Measurements from ENCODE around the gene PRDX3.
"Not testable (repeated sequence)": the region's sequence is repeated elsewhere in the genome, so short reads cannot be mapped to it uniquely, and the experiment has no call there.

Gene PRDX3

DNA sequence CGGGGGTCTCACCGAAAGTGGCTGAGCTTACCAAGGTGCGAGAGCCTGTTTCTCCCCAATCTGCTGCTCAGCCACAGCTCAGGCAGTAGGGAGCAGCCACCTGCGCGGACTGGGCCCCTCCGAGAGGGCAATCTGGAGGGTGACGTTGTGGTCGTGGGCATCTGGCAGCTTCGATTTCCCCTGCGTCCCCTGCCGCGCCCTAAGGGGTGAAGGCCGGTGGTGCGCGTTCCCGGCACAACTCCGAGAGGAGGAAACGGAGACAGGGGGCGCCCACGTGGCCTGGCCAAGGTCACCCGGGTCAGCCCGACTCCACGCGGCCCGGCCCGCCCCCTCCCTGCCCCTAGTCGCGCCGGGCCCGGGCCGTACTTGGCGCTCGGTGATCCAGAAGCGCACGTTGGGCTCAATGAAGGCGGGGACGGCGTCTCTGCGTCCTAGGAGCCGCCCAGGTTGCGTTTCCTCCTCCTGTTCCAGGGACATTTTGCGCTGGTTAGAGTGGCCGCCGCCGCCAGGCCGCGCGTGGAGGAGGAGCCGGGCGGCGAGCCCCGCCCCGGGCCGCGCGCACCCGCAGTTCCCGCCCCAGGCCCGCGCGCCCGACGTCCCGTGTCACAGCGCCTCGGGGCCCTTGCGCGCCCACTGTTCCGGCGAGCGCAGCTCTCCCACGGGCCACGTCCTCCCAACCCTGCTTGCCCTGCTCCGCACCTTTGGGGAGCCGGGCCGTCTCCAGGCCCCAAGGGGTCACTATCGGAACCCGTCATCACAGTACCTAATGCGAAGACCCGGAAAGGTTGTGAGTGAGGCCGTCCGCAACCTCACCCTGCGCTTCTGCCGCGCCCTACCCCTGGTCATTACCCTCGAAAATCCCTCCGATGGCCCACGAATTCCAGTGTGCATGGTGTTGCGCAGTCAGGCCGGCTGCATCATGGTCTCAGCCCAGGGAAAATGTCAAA is 13.2 kb downstream of the PRDX3 start, which contains the start of gene SFXN4:
Gene SFXN4, minus strand, starts transcription at position 544 of the 947 bp plus-strand sequence. Its CDS starts 67 bp downstream, at position 477.
- peak; percentile 61 for DNase-seq (ENCODE audit: low spot score)

DNA sequence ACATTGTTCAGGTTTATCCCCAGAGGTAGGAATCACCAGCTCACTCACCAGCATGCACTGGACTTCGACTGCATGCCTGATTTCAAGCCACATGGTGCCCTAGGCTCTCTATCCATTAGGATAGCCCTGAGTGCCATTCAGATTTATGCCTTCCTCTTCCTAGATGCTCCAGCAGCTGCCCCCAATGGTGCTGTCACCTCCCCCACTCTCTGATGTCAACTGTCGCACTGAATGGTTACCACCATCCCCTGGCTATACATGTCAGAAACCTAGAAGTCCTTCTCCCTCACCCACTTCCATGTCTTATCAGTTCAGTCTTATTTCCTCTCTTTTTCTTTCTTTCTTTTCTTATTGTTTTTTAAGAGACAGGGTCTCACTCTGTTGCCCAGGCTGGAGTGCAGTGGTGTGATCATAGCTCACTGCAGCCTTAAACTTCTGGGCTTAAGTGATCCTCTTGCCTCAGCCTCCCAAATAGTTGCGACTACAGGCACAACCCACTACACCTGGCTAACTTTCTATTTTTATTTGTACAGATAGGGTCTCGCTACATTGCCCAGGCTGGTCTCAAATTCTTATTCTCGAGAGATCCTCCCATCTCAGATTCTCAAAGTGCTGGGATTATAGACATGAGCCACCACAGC is 16.0 kb downstream of the PRDX3 start:
- no peak for DNase-seq (ENCODE audit: low spot score)

DNA sequence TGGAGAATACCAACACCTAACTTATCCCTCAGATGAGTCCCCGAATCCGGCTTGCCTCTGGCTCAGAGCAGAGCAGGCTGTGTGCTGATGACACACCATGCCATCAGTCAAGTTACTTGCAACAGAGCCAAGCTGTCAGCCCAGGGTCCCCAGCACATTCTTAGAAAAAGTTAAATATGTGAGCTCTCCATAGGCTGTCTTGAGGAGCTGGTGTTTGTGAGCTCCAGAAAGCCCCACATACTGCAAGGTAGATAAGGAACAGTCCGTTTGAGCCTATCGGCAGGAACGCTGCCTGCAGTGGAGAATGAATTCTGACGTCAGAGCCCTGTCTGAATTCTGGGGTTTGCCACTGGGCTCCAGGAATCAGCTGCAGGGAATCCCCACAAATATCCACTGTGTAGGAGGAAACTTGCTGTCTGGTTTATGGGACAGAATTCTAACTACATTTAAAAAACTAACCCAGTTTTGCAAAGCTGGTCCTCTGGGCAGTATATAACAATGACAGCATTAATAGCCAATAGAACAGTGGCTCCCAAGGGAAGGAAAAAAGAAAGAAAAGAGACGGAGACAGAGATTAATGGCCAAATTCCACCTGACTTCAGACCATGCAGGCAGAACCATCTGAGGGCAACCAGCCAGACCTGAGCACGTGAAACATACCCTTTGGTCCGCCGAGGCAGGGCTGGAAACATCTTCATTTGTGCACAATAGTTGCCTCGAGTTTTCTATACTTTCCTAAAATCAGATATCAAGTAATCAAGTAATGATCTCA is 16.7 kb downstream of the PRDX3 start:
- DNase-seq (ENCODE audit: low spot score): no peak

DNA sequence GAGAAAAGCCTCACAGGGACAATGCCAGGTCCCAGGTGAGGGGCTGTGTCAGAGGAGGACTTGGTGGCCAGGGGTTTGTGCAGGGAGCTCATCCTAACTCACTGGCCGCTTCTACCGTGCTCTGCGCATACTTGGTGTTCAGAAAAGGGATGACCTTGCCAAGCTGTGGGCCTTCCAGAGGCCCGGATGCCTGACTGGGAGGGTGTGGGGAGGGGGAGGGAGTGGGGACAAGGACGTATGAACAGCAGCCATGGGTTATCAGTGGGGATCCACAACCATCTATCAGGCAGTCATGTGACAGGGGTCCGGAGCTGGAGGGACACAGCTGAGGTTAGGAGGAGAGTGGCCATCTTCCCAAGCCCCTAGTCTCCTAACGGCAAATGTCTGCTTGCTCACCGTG is 19.3 kb downstream of the PRDX3 start:
- DNase-seq (ENCODE audit: low spot score): no peak

DNA sequence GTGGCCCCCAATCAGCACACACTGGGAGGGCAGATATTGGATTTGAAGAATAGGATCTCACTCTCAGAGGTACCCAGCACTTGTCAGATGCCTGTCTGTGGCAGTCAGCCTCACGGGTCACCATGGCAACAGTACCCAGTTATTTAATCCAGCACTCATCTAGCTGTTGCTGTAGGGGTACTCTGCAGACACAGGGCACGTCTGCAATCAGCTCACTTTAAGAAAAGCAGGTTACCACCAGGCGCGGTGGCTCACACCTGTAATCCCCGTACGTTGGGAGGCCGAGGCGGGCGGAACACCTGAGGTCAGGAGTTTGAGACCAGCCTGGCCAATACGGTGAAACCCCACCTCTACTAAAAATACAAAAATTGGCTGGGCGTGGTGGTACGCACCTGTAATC is 25.0 kb downstream of the PRDX3 start:
- no peak for DNase-seq (ENCODE audit: low spot score)

DNA sequence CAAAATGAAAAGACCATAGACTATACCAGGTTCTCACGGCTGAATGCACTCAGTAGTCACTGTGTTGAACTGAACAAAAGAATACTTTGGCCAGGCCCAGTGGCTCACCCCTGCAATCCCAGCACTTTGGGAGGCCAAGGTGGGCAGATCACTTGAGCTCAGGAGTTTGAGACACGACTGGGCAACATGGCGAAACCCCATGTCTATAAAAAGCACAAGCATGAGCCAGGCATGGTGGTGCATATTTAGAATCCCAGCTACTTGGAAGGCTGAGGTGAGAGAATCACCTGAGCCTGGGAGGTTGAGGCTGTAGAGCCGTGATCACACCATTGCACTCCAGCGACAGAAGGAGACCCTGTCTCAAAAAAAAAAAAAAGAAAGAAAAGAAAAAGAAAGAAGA is 25.6 kb downstream of the PRDX3 start:
- no peak for DNase-seq (ENCODE audit: low spot score)

DNA sequence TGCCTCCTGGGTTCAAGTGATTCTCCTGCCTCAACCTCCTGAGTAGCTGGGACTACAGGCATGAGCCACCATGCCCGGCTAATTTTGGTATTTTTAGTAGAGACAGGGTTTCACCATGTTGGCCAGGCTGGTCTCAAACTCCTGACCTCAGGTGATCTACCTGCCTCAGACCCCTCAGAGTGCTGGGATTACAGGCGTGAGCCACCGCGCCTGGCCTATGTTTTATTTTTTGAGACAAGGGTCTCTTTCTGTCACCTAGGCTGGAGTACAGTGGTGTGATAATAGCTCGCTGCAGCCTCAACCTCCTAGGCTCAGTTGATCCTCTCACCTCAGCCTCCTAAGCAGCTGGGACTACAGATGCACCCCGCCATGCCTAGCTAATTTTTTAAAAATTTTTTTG is 27.0 kb downstream of the PRDX3 start:
- not testable (repeated sequence) for DNase-seq (ENCODE audit: low spot score)

DNA sequence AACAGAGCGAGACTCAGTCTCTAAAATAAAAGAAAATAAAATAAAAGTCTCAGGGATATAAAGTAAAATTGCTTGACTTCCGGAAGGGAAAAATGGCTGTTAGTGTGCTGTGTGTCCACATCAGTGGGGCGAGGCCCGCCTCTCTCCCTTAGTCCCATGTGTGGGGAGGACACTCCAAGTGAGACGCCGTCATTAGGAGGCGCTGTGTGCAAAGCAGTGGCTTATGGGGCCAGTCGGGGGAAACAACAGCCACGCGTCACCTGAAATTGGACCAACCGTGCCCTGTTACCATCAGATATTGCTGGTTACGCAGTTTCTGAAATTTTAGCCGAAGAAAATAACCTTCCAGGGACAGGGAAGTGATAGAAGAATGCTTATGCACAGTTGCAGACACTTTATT is 28.9 kb downstream of the PRDX3 start:
- no peak for DNase-seq (ENCODE audit: low spot score)

DNA sequence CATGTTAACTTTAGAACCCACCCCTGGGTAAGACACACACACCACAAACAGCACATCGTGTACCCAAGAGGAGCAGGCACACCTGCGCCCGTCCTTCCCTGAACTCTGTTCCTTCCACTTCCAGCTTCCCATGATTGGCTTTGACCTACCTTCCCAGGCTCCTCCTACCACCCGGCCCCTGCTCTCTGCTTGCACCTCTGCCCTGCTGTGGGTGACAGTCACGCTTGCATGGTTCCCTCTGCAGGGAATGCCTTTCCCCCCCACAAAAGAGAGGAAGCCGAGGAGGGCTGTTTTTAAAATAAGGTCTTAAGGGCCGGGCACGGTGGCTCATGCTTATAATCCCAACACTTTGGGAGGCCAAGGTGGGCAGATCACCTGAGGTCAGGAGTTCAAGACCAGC is 29.5 kb downstream of the PRDX3 start:
- DNase-seq (ENCODE audit: low spot score): no peak

DNA sequence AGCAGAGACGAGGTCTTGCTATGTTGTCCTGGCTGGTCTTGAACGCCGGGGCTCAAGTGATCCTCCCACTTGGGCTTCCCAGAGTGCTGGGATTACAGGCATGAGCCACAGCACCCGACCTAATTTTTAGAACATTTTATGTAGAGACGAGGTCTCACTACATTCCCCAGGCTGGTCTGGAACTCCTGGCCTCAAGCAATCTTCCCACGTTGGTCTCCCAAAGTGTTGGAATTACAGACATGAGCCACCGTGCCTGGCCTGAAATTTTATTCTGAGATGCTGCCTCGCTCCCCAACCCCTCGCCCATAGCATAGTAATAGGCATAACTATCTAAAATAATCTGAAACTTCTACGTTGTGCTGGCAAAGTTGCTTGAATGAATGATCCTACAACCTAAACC is 35.0 kb downstream of the PRDX3 start:
- no peak for DNase-seq (ENCODE audit: low spot score)

DNA sequence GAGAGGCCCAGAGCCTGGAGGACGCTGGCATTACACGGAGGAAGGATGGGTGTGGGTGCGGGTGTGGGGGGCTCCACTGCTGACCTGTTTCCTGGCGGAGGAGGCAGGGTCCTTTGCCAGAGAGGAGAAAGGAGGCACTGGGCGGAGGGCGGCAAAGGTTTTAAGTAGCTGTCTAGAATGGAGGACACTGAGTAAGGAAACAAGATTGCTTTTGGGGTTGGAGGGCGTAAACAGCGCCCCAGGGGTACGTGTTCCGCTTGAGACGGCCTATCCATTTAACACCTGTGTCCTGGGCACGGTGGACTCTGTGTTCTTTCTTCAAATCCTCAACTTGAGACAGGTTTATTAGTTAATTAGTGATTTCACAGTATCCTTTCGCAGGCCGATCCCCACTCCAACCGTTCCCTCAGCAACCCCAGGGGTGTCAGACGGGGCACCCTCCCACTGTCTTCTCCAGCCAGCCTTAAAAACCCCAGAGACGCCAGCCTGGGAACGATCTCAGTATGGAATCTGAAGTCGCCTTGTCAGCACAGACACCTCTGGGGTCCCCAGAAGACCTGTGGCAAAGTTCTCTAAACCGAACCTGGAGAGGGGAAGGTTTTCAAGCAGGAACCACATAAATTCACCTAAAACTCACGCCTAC is 37.9 kb downstream of the PRDX3 start:
- no peak for DNase-seq (ENCODE audit: low spot score)

DNA sequence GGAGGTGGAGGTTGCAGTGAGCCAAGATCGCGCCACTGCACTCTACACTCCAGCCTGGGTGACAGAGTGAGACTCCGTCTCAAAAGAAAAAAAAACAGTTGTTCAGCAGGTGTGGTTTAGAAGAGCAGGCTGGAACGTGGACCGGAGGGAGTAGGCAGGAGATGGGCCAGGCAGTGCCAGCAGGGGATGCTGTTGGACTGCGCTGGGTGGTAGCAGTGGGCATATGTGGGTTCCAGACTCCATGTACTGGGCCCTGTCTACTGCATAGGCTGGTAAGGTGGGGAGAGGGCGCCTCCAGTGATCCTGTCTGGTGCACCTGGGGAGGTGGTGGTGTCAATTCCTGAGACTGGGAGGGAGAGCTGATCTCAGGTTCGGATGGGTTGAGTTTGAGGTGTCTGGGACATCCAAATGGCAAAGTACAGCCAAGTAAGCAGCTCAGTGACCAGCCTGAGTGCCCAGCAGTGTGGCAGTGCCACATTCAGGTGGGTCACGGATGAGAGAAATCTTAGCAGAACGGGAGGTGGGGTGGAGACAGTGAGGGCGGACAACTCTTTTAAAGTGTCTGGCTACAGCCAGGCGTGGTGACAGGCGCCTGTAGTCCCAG is 39.0 kb downstream of the PRDX3 start:
- DNase-seq (ENCODE audit: low spot score): peak; percentile 32

DNA sequence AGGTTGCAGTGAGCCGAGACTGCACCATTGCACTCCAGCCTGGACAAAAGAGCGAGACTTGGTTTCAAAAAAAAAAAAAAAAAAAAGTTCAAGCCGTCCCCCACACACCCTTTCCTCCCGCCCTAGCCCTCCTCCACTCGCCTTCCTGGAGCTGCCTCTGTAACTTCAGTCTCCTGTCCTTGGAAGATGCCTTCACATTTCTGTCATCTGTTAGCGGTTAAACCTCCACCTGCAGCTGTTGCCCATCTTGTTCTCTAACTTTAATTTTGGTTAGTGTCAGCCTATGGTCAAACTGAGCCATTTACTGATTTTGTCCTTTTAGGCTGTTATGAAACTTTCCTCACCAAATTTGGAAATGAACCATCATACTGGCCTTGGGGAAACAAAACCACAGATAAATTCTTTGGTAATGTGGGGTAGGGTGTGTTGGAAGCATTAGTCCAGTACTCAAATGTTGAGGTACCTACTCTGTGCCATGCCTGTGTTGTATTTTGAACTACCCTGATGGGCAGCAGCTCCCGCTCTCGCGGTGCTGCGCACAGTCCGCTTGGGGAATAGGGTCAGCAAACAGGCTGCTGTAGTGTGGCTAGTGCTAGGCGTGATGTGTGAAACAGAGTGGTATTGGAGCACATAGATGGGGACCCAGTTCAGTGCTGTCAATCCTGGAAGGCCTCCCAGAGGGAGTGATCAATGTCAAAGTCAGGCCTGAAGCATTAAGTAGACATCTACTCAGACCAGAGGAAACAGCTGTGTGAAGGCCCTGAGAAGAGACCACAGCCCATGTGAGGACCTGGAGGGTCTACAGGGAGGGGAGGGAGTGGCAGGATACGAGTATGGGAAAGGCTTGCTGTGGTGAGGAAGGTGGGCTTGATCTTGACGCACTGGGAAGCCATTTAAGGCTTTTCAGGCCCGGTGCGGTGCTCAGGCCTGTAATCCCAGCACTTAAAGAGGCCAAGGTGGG is 40.0 kb downstream of the PRDX3 start:
- no peak for DNase-seq (ENCODE audit: low spot score)

DNA sequence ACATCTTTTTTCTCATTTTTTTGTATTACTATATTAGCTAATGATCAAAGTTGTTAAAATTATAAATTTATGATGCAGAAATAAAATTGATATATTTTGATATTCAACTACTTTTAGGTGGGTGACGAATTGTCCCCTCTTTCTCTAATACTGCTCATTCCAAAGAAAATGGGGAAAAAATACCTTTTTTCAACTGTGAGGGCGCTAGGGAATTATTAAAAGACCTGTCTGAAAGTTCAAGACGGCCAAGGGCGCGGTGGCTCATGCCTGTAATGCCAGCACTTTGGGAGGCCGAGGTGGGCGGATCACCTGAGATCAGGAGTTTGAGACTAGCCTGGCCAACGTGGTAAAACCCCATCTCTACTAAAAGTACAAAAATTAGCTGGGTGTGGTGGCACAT is 40.7 kb downstream of the PRDX3 start:
- not testable (repeated sequence) for DNase-seq (ENCODE audit: low spot score)

DNA sequence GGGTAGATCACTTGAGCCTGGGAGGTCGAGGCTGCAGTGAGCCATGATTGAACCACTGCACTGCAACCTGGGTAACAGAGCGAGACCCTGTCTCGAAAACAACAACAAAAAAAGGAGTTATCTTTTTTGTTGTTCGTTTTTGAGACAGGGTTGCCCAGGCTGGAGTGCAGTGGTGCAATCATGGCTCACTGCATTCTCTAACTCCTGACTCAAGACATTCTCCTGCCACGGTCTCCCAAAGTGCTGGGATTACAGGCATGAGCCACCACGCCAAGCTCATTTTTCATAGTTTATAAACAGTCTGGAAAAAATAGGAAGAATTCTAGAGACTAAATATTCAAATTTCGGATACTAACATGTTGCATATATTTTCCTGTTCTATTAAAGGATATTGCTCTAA is 42.5 kb downstream of the PRDX3 start:
- no peak for DNase-seq (ENCODE audit: low spot score)

DNA sequence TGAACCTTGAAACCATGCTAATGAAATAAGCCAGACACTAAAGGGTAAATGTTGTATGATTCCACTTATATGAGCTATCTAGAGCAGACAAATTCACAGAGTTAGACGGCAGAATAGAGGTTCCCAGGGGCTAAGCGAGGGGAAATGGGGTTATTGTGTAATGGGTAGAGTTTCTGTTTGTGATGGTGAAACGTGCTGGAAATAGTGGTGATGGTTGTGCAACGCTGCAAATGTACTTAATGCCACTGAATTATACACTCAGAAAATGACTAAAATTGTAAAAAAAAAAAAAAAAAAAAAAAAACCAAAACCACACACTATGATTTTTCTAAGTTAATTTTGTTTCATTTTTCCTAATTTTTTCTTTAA is 43.1 kb downstream of the PRDX3 start:
- no peak for DNase-seq (ENCODE audit: low spot score)

DNA sequence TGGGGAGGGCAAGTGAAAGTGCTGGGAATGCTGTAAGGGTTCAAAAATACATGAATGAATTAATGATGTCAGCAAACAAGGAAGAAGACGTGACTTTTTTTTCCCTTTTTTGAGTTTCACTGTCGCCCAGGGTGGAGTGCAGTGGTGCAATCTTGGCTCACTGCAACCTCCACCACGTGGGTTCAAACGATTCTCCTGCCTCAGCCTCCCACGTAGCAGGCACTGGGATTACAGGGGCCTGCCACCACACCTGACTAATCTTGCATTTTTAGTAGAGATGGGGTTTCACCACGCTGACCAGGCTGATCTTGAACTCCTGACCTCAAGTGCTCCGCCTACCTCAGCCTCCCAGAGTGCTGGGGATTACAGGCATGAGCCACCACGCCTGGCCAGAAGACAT is 44.7 kb downstream of the PRDX3 start:
- DNase-seq (ENCODE audit: low spot score): no peak

DNA sequence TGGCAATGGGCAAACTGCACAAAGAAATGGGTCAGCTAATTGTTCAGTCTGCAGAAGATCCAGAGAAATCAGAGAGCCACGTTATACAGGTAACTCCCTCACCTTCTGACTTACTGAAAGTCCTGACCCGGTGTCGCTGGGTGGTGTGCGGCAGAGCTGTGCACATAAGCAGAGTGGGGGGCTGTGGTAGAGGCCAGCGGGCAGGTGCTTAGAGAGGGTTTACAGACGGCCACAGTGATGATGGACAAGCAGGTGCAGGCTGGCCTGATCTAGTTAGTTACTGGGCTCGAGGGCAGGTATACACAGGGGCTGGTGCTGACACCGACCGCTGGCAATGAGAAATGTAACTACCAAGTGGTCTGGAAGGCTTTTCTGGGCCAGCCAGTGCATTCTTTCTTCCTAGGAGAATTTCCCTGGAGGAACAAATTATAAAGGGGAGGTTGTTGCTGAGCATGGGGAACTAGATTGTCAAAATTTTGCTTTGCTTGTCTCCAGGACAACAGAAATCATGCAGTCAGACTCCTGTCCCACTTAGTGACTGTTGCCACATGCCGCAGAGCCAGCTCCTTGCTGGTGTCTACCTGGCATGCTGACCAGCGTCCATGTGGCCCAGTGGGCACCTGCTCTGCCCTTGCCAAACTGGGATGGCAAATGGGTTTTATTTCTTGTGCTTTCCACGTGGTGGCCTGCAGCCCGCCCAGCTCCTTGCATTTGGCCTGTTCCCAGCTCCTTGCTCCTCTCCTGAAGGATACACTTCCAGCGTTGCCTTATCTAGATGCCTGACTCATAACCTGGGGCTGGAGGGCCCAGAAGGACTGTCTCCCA is 45.9 kb downstream of the PRDX3 start:
- no peak for DNase-seq (ENCODE audit: low spot score)

DNA sequence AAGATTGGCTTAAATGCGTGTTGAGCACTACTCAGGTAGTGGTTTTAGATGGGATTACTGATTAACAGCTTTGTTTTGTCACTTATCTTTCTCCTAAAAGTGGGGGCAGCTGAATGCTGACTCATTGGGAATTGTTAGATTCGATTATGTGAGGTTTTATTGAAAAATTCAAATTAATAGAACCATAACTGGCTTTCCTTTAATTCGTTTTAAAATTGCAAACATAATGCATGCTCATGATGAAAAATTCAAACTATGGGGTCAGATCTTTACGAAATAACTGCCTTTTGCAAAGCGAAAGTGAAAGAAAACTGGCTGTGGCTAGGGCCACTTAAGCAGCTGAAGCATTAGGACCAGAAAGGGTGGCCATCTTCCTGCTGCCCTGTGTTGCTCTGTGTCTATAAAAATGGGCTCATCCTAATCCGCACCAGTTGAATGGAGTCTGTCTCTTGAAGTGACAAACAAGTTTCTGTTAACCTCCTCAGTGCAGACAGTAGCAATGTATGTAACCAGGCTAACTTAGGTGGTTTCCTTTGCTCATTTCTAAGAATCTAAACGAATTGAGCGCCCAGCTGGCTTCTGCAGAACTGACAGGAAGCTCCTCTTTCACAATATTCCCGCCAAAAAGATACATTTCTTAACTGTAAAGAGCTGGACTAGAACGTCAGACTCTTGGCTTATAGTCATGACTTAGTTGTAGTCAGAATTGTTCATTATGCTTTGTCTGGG is 46.9 kb downstream of the PRDX3 start:
- DNase-seq (ENCODE audit: low spot score): no peak
